Measurements from ENCODE around the gene ELP5. TPM values are rescaled to one million over a fixed set of nuclear protein-coding genes. Genes with fewer than 3 reads are reported as not detected.

Gene ELP5, protein sequence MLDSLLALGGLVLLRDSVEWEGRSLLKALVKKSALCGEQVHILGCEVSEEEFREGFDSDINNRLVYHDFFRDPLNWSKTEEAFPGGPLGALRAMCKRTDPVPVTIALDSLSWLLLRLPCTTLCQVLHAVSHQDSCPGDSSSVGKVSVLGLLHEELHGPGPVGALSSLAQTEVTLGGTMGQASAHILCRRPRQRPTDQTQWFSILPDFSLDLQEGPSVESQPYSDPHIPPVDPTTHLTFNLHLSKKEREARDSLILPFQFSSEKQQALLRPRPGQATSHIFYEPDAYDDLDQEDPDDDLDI
- total RNA-seq, result 10 to 100 TPM; 28.4 to 40.0 (median 34.2) TPM
- 10 to 100 TPM; 32.4 to 70.9 (median 42.9) TPM for polyA plus RNA-seq

DNA sequence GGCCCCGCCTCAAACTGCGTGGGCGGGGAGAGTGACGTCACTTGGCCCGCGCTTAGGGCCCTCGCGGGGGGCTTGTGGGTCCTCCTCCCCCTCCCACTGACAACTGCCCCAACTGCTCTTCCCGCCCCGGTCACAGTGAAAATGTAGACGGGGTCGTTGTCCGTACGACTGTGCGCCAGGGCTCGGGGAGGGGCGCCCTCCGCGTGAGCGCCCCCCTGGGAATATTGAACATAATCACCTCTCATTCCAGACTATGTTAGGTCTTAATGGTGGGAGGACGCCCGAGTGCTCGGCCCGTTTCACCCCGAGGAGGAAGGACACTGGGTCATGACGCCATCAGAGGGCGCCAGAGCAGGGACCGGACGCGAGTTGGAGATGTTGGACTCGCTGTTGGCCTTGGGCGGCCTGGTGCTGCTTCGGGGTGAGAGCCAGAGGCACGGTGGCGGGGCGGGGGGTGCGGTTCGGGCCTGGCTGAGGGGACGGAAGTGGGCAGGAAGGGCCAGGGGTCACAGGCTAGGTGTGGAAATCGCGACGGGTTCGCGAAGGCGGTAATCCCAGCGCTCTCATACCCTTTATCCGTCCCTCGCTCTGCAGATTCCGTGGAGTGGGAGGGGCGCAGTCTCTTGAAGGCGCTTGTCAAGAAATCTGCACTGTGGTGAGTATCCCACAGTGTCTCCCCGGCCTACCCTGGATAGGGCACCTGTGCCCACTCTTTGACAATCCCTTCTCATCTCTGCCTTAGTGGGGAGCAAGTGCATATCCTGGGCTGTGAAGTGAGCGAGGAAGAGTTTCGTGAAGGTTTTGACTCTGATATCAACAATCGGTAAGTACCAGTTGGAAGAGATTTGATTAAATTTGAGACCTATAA, at the start of gene ELP5:
Gene ELP5 (plus strand): TSS at position 40 of the 868 bp plus-strand sequence. CDS start 336 bp downstream, at position 376.
- WGBS, 2 donors, result 0 to 1% methylated on average over 55 of the region's 55 CpGs
- H3K9me3 ChIP-seq, result no peaks in the 10 kb centered on the region
- intact Hi-C loops (cut with DNase I), result loop anchor here (2.0 to 10.0 kb wide), 2 partner anchors 28 to 312 kb away; partner anchors contain the start of genes SENP3 and SLC2A4
- peak; percentile 97 for DNase-seq
- H3K4me1 ChIP-seq, result peaks cover 0 to 43% (median 35%) of the 10 kb centered on the region in 4 donors
- H3K27me3 ChIP-seq, result no peaks in the 10 kb centered on the region
- H3K36me3 ChIP-seq, result peaks cover 5 to 35% (median 22%) of the 10 kb centered on the region in 4 donors
- H3K4me3 ChIP-seq, result peak within 1 kb of the TSS; percentile 79 to 99 (median 88)
- TF ChIP-seq POLR2AphosphoS5 (IDR thresholded peaks at IDR 0.05) (peak; percentile 42 to 82 (median 76)), EP300 (IDR thresholded peaks at IDR 0.05) (peak in 2 of 4 donors; percentile 38 to 41), POLR2A (IDR thresholded peaks at IDR 0.05) (no peak)
- TF ChIP-seq, protein P1, sequence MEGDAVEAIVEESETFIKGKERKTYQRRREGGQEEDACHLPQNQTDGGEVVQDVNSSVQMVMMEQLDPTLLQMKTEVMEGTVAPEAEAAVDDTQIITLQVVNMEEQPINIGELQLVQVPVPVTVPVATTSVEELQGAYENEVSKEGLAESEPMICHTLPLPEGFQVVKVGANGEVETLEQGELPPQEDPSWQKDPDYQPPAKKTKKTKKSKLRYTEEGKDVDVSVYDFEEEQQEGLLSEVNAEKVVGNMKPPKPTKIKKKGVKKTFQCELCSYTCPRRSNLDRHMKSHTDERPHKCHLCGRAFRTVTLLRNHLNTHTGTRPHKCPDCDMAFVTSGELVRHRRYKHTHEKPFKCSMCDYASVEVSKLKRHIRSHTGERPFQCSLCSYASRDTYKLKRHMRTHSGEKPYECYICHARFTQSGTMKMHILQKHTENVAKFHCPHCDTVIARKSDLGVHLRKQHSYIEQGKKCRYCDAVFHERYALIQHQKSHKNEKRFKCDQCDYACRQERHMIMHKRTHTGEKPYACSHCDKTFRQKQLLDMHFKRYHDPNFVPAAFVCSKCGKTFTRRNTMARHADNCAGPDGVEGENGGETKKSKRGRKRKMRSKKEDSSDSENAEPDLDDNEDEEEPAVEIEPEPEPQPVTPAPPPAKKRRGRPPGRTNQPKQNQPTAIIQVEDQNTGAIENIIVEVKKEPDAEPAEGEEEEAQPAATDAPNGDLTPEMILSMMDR (IDR thresholded peaks at IDR 0.05), result no peak
- peak within 1 kb of the TSS; percentile 97 to 99 (median 98) for H3K27ac ChIP-seq

DNA sequence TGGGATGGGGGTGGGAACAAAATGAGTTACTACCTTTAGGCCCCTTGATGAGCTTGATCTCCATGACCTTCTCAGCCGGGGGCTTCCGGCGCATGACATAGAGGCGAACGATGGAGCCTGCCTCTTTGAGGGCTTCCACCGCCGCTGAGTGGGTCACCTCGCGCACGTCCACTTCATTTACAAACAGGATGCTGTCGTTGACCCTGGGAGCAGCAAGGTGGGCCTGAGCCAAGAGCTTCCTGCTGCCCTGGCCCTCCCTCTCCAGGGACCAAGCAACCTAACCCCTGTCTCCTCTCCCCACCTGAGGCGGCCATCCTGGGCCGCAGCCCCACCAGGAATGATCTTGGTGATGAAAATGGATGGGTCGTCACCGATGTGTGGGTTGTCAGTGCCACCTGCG, 48.6 kb upstream of the ELP5 start:
- no peak for TF ChIP-seq POLR2AphosphoS5 (IDR thresholded peaks at IDR 0.05)
- TF ChIP-seq POLR2A (IDR thresholded peaks at IDR 0.05), result no peak
- TF ChIP-seq EP300 (IDR thresholded peaks at IDR 0.05), result no peak
- TF ChIP-seq, protein P1 (IDR thresholded peaks at IDR 0.05), result no peak
- no peak overlapping the region for H3K4me3 ChIP-seq
- no peaks in the 10 kb centered on the region for H3K27me3 ChIP-seq
- H3K27ac ChIP-seq, result no peak overlapping the region
- no peaks in the 10 kb centered on the region for H3K9me3 ChIP-seq
- H3K36me3 ChIP-seq, result peaks cover 0 to 39% (median 14%) of the 10 kb centered on the region in 4 donors
- intact Hi-C loops (cut with DNase I), result no loop called here
- peaks cover 0 to 29% (median 19%) of the 10 kb centered on the region in 4 donors for H3K4me1 ChIP-seq
- DNase-seq, result no peak
- WGBS, 2 donors, result 94 to 95% methylated on average over 16 of the region's 16 CpGs

DNA sequence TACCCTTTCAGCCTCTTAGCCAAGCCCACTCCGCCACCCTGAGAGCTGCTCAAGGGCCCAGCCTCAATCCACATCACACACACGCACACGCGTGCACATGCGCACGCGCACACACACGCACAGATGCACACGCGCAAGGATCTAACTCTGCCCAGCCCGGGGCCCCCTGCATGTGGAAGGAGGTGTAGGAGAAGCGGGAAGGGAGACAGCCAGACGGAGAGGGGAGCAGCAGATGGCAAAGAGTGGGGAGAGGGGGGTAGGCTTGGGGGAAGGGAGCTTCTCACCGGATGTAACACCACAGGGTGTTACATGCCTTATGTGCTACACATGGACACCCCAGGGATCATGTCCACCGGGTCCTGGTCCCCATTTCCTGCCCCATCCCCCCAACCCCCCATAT, 47.7 kb upstream of the ELP5 start:
- 79 to 80% methylated on average over 15 of the region's 15 CpGs for WGBS, 2 donors
- intact Hi-C loops (cut with DNase I), result no loop called here
- Histone ChIP-seq H3K27me3 (no peaks in the 10 kb centered on the region), H3K27ac (peak overlapping the region; percentile 73 to 79 (median 76)), H3K4me1 (peaks cover 0 to 29% (median 19%) of the 10 kb centered on the region in 4 donors), H3K36me3 (peaks cover 0 to 32% (median 14%) of the 10 kb centered on the region in 4 donors), H3K4me3 (peak overlapping the region; percentile 31 to 61 (median 54)), H3K9me3 (no peaks in the 10 kb centered on the region)
- TF ChIP-seq, protein P1 (IDR thresholded peaks at IDR 0.05), result no peak
- TF ChIP-seq POLR2AphosphoS5 (IDR thresholded peaks at IDR 0.05) (no peak), POLR2A (IDR thresholded peaks at IDR 0.05) (no peak), EP300 (IDR thresholded peaks at IDR 0.05) (no peak)
- no peak for DNase-seq

DNA sequence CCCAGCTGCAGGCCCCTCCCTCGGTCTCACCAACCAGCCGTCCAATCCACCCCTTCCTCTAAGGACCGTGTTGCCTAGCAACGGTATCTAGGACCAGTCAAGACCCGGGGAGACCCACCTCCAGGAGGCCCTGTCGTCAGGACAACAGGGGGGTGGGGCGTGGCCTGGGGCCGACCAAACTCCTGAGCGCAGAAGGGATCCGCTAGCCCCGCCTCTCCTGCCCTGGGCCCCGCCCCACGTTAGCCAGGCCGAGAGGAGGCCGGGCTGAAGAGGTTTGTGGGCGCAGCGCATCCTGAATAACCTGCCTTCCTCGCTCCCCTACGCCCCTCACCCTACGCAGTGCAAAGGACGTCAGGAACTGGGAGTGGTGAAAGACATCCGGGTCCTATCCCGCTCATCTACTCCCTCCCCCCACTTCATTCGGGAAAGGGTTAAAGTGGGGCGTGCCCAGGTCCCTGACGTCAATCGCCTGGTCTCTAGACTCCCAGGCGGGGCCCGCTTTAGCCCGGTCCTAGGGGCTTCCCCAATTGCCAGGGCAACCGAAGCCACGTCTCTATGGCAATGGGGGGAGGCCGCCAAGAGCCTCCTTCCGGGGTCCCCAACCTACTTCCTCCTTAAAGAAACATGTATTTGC, 47.1 kb upstream of the ELP5 start:
- peak overlapping the region; percentile 31 to 61 (median 54) for H3K4me3 ChIP-seq
- peaks cover 0 to 29% (median 19%) of the 10 kb centered on the region in 4 donors for H3K4me1 ChIP-seq
- H3K27ac ChIP-seq, result peak overlapping the region; percentile 73 to 79 (median 76)
- 0 to 1% methylated on average over 34 of the region's 34 CpGs for WGBS, 2 donors
- intact Hi-C loops (cut with DNase I), result no loop called here
- TF ChIP-seq POLR2A (IDR thresholded peaks at IDR 0.05) (no peak), EP300 (IDR thresholded peaks at IDR 0.05) (peak in 2 of 4 donors; percentile 17 to 74), POLR2AphosphoS5 (IDR thresholded peaks at IDR 0.05) (peak in 3 of 4 donors; percentile 51 to 66 (median 52))
- TF ChIP-seq, protein P1 (IDR thresholded peaks at IDR 0.05), result no peak
- H3K36me3 ChIP-seq, result peaks cover 0 to 29% (median 14%) of the 10 kb centered on the region in 4 donors
- peak; percentile 94 for DNase-seq
- no peaks in the 10 kb centered on the region for H3K27me3 ChIP-seq
- H3K9me3 ChIP-seq, result no peaks in the 10 kb centered on the region
